CD4-positive, alpha-beta T cell treated with Interleukin-21 for 1 hour (primary cell): ENCODE measurements around the gene KCNH2.
"Not testable (repeated sequence)": the region's sequence is repeated elsewhere in the genome, so short reads cannot be mapped to it uniquely, and the experiment has no call there.

Experiments
- DNase-seq: peaks from one replicate; pipeline ENCODE4 v3.0.0-alpha.2; 2020

Gene KCNH2

GRCh38 chr7:151012031-151012692, 34.0 kb upstream of the KCNH2 start:
- no peak for DNase-seq

GRCh38 chr7:151011616-151012015, 33.5 kb upstream of the KCNH2 start:
- not testable (repeated sequence) for DNase-seq

GRCh38 chr7:151011097-151011409, 32.9 kb upstream of the KCNH2 start:
- DNase-seq, result peak; percentile 51

DNA sequence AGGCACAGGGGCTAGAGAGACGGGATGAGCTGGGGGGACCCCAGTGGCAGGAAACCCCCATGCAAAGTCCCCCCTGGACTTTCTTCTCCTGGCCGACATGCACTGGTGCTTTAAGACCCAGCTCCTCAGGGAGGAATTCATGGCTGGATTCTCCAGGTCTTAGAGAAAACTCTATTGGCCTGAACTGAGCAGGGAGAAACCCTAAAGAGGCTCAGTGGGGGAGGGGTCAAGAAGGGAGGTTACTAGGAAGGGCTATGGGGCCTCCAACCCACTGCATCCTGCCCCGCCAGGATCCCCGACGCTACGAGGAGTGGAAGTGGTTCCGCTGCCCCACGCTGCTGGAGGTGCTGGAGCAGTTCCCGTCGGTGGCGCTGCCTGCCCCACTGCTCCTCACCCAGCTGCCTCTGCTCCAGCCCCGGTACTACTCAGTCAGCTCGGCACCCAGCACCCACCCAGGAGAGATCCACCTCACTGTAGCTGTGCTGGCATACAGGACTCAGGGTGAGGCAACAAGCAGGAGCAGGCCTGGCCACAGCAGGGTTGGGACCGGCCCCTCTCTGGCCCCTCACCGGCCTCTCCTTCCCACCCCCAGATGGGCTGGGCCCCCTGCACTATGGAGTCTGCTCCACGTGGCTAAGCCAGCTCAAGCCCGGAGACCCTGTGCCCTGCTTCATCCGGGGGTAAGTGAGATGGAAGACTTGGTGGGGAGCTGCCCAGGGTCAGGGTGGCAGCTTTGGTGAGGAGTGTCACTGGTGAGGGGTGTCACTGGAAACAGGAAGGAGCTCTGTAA, 32.4 kb upstream of the KCNH2 start:
- peak; percentile 57 for DNase-seq

GRCh38 chr7:151010037-151010306, 31.9 kb upstream of the KCNH2 start:
- DNase-seq, result no peak

DNA sequence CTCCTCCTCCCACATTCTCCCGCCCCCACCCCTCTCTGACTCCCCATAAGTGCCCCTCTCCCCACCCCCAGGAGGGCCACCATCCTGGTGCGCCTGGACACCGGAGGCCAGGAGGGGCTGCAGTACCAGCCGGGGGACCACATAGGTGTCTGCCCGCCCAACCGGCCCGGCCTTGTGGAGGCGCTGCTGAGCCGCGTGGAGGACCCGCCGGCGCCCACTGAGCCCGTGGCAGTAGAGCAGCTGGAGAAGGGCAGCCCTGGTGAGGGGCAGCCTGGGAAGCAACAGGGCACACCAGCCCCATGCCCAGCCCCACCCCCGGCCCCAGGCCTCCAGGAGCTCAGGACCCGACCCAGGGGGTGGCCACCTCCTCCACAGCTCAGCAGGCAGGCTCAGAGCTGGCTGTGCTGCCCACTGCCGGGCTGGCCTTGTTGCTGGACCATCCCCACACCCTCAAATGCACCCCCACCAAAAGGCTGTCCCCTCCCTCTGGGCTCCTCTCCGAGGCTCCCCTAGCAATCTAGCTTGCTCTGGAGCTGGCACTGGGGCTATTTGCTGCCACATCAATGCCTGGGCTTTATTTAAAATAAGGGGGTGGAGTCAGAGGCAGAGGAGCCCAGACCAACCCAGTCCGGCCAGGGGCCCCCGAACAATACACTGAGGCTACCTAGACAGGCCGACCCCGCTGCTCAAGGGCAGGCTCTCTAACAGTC, 31.4 kb upstream of the KCNH2 start:
- DNase-seq, result no peak

- DNase-seq, result peak; percentile 88
Observed at GRCh38 chr7:151008511-151009323, 30.6 kb upstream of the KCNH2 start.

DNA sequence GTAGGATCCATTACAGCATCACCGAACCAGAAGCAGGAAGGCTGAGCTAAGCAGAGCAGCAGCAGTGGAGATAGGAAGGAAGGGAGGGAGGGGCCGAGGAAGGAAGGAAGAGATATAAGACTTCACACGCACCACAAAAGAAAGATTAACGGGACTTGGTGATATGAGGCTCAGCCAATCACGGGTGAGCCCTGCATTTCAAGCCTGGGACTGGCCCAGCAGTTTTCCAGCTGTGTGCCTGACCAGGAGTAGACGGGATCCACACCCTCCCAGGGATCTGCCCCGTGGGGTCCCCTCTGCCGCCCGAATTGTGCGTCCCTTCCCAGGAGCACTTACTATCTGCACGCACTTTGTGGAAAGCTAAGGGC, 30.0 kb upstream of the KCNH2 start:
- DNase-seq, result peak; percentile 66

- DNase-seq, result no peak
Observed at GRCh38 chr7:151007469-151007898, 29.4 kb upstream of the KCNH2 start.

- DNase-seq, result no peak
Observed at GRCh38 chr7:151006590-151007300, 28.6 kb upstream of the KCNH2 start.

DNA sequence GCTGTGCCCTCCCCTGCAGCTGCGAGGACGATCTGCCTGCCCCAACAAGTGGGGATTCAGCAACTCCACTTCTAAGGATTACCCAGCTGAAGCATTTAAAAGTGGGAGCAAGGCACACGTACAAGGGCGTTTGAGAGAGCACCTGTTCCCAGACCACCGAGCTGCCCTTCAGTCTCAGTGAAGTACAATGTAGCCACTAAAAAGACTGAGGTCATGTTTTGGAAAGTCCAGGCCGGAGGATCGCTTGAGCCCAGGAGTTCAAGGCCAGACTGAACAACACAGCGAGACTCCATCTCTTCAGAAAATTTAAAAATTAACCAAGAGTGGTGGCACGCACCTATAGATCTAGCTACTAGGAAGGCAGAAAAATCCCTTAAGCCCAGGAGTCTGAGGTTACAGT, 27.4 kb upstream of the KCNH2 start:
- DNase-seq, result no peak

DNA sequence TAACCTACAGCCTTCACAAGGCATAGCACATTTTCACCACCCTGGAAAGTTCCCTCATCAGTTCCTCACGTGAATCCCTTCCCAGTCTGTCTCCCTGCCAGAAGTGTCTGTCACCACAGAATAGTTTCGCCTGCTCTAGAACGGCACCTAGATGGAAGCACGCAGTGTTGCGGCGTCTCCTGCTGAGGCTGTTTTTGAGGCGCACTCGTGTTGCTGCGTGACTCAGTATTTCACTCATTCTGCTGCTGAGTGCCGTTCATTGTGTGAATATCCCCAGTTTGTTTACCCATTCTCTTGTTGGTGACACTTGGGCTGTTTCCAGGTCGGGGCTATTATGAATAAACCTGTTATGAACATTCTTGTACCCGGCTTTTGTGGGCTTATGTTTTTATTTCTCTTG, 25.5 kb upstream of the KCNH2 start:
- no peak for DNase-seq

- DNase-seq, result no peak
Observed at GRCh38 chr7:151001546-151001945, 23.4 kb upstream of the KCNH2 start.

DNA sequence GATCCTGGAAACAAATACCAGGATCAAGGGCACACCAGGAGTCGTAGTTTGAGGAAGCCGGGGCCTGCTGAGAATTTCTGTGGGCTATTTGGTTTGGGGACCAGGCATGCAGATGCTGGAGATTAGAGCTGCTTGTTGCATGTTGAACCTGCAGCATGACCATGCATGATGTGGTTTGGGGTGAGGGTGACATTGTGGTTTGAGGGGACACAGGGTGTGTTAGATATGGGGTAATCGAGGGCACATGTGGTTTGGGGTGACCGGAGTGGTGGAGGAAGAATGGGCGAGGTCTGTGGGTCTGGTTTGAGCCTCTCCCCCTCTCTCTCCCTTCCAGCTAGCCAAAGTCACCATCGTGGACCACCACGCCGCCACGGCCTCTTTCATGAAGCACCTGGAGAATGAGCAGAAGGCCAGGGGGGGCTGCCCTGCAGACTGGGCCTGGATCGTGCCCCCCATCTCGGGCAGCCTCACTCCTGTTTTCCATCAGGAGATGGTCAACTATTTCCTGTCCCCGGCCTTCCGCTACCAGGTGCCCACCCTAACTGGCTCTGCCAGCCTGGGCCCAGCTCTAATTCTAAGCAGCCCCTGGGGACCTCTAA, 22.9 kb upstream of the KCNH2 start:
- DNase-seq, result no peak

DNA sequence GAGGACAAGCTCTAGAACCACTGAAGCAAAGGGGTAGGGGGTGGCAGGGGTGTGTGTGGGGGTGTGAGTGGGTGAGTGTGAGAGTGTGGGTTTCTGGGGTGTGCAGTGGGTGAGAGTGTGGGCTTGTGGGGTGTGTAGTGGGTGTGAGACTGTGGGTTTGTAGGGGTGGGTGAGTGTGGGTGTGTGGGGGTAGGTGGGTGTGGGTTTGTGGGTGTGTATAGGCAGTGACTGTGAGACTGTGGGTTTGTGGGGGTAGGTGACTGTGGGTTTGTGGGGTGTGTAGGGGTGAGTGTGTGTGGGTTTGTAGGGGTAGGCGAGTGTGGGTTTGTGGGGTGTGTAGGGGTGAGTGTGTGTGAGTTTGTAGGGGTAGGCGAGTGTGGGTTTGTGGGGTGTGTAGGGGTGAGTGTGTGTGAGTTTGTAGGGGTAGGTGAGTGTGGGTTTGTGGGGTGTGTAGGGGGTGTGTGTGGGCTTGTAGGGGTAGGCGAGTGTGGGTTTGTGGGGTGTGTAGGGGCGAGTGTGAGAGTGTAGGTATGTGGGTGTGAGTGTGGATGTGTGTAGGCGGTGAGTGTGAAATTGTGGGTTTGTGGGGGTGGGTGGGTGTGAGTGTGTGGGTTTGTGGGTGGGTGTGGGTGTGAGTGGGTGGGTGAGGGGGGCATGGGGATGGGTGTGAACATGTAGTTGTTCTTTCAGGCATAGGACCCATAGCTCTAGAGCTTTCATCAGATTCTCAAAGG, 21.5 kb upstream of the KCNH2 start:
- peak; percentile 57 for DNase-seq

GRCh38 chr7:150999001-150999400, 20.9 kb upstream of the KCNH2 start:
- no peak for DNase-seq

DNA sequence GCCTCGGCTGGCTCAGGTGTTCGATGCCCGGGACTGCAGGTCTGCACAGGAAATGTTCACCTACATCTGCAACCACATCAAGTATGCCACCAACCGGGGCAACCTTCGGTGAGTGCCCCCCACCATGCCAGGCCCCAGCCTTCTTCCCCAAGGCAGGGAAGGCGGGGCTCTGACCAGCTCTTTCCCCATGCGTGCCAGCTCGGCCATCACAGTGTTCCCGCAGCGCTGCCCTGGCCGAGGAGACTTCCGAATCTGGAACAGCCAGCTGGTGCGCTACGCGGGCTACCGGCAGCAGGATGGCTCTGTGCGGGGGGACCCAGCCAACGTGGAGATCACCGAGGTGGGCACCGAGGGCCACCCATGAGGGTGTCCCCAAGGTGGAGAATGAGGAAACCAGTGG, 20.2 kb upstream of the KCNH2 start:
- no peak for DNase-seq

GRCh38 chr7:150997817-150998216, 19.7 kb upstream of the KCNH2 start:
- no peak for DNase-seq

GRCh38 chr7:150997075-150997511, 19.0 kb upstream of the KCNH2 start:
- no peak for DNase-seq

DNA sequence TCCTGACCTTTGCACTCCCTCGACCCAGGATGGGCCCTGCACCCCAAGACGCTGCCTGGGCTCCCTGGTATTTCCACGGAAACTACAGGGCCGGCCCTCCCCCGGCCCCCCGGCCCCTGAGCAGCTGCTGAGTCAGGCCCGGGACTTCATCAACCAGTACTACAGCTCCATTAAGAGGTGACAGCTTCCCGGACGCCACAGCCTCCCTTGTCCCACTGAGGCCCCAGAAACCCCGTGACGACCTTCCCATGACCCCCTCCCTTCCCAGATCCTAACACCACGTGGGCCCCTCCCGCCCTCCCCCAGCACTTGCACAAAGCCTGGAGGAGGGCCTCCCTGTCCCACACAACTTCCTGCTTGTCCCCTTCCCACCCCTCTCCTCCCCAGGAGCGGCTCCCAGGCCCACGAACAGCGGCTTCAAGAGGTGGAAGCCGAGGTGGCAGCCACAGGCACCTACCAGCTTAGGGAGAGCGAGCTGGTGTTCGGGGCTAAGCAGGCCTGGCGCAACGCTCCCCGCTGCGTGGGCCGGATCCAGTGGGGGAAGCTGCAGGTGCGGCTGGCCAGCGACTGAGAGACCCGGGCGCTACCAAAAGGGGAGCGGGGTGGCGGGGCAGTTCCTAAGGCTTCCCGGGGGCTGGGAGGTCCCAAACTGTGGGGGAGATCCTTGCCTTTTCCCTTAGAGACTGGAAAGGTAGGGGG, 18.4 kb upstream of the KCNH2 start:
- no peak for DNase-seq
